Neutrophil (primary cell): ENCODE results near the gene LRG1.
"Not testable (repeated sequence)": the region's sequence is repeated elsewhere in the genome, so short reads cannot be mapped to it uniquely, and the experiment has no call there.

Experiments
- H3K27ac ChIP-seq: fragments of 200-600 bp; sonication (generic); 2 replicates; pipeline ENCODE4 v1.5.1; 2016; ENCODE audit warnings: mild to moderate bottlenecking, moderate library complexity
- H3K27me3 ChIP-seq: fragments of 200-600 bp; sonication (generic); 2 replicates; pipeline ENCODE4 v1.6.0; 2016; ENCODE audit warnings: mild to moderate bottlenecking
- H3K36me3 ChIP-seq: fragments of 200-600 bp; sonication (generic); 2 replicates; pipeline ENCODE4 v1.5.1; 2017
- H3K4me1 ChIP-seq, 2 experiments: fragments of 200-600 bp in 1 of 2; sonication (generic) in 1 of 2; 1 replicate in 1 of 2; 2 replicates in 1 of 2; pipeline versions ENCODE4 v1.5.1 to v1.6.1; 2013 to 2016; ENCODE audit warnings: low read depth in 1 of 2, low read length in 1 of 2, mild to moderate bottlenecking in 1 of 2, moderate library complexity in 1 of 2; ENCODE audit not compliant: control insufficient read depth in 1 of 2, insufficient read depth in 1 of 2
- H3K4me3 ChIP-seq, 2 experiments: fragments of 200-600 bp in 1 of 2; sonication (generic) in 1 of 2; 1 replicate in 1 of 2; 2 replicates in 1 of 2; pipeline ENCODE4 v1.5.1; 2013 to 2016; ENCODE audit warnings: low read depth in 1 of 2, low read length in 1 of 2, mild to moderate bottlenecking in 1 of 2, moderate library complexity in 1 of 2
- H3K9me3 ChIP-seq: fragments of 200-600 bp; sonication (generic); 2 replicates; pipeline ENCODE4 v1.5.1; 2016
- CTCF ChIP-seq: fragments of 200-600 bp; sonication (generic); IDR thresholded peaks from 2 replicates; pipeline ENCODE4 v1.5.1; 2016; ENCODE audit warnings: antibody characterized with exemption

Gene LRG1

GRCh38 chr19:4531562-4532165 lies 8.2 kb downstream of the LRG1 start:
- Histone ChIP-seq H3K27ac (no peak overlapping the region), H3K4me3 (no peak overlapping the region), H3K36me3 (peaks cover 12% of the 10 kb centered on the region), H3K9me3 (no peaks in the 10 kb centered on the region), H3K27me3 (no peaks in the 10 kb centered on the region), H3K4me1 (peaks cover 28% of the 10 kb centered on the region in 2 experiments)
- TF ChIP-seq CTCF: no peak

GRCh38 chr19:4529924-4530522 lies 9.8 kb downstream of the LRG1 start:
- H3K9me3 ChIP-seq: no peaks in the 10 kb centered on the region
- H3K4me3 ChIP-seq: no peak overlapping the region
- H3K4me1 ChIP-seq: peaks cover 12 to 18% of the 10 kb centered on the region in 2 experiments
- H3K27me3 ChIP-seq: no peaks in the 10 kb centered on the region
- peaks cover 23% of the 10 kb centered on the region for H3K36me3 ChIP-seq
- no peak overlapping the region for H3K27ac ChIP-seq
- TF ChIP-seq CTCF: no peak

- Histone ChIP-seq H3K9me3 (no peaks in the 10 kb centered on the region), H3K4me1 (peaks cover under 1 to 11% of the 10 kb centered on the region in 2 experiments), H3K4me3 (no peak overlapping the region), H3K27ac (no peak overlapping the region), H3K27me3 (no peaks in the 10 kb centered on the region), H3K36me3 (peaks cover 33% of the 10 kb centered on the region)
- TF ChIP-seq CTCF: no peak
Observed at GRCh38 chr19:4528843-4529242, 11.0 kb downstream of the LRG1 start.

DNA sequence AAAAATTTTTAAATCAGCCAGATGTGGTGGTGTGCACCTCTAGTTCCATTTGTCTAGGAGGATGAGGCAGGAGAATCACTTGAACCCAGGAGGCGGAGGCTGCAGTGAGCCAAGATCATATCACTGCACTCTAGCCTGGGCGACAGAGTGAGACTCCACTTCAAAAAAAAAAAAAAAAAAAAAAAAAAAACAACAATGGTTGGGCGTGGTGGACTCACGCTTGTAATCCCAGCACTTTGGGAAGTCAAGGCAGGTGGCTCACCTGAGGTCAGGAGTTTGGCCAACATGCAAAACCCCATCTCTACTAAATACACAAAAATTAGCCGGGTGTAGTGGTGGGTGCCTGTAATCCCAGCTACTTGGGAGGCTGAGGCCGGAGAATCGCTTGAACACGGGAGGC lies 12.5 kb downstream of the LRG1 start:
- not testable (repeated sequence) for H3K9me3 ChIP-seq, H3K4me3 ChIP-seq, H3K27me3 ChIP-seq, H3K27ac ChIP-seq
- peaks cover 44% of the 10 kb centered on the region for H3K36me3 ChIP-seq
- H3K4me1 ChIP-seq: peaks cover 0 to 16% of the 10 kb centered on the region in 2 experiments

- no peak overlapping the region for H3K27ac ChIP-seq
- no peaks in the 10 kb centered on the region for H3K27me3 ChIP-seq
- H3K4me1 ChIP-seq: peaks cover 0 to 16% of the 10 kb centered on the region in 2 experiments
- no peak for TF ChIP-seq CTCF
- H3K36me3 ChIP-seq: peaks cover 59% of the 10 kb centered on the region
- H3K4me3 ChIP-seq: no peak overlapping the region
- no peaks in the 10 kb centered on the region for H3K9me3 ChIP-seq
Observed at GRCh38 chr19:4525563-4526002, 14.3 kb downstream of the LRG1 start.

GRCh38 chr19:4524808-4525562 lies 14.9 kb downstream of the LRG1 start:
- Histone ChIP-seq H3K4me1 (peaks cover 0 to 16% of the 10 kb centered on the region in 2 experiments), H3K4me3 (no peak overlapping the region), H3K9me3 (no peaks in the 10 kb centered on the region), H3K27ac (no peak overlapping the region), H3K36me3 (peaks cover 59% of the 10 kb centered on the region), H3K27me3 (no peaks in the 10 kb centered on the region)
- TF ChIP-seq CTCF: peak; percentile 79
